HS-5 (cell line): ENCODE data around the gene HHEX.
"Not testable (repeated sequence)": the region's sequence is repeated elsewhere in the genome, so short reads cannot be mapped to it uniquely, and the experiment has no call there.

ENCODE experiments used
- DNase-seq: peaks from one replicate; pipeline ENCODE4 v3.0.0-alpha.2; 2012; ENCODE audit warnings: low read depth

Gene HHEX

GRCh38 chr10:92689663-92690210, at the start of gene HHEX:
TSS of gene HHEX (plus strand) at chr10:92689955. CDS start at chr10:92689987, 32 bp downstream.
- no peak for DNase-seq

GRCh38 chr10:92640107-92640506, 49.6 kb upstream of the HHEX start:
- DNase-seq = no peak

- no peak for DNase-seq
Measured at GRCh38 chr10:92641492-92641891, 48.3 kb upstream of the HHEX start.

- DNase-seq = no peak
Measured at GRCh38 chr10:92644921-92645320, 44.8 kb upstream of the HHEX start.

GRCh38 chr10:92650864-92651263, 38.9 kb upstream of the HHEX start:
- not testable (repeated sequence) for DNase-seq

- DNase-seq = no peak
Measured at GRCh38 chr10:92655426-92655825, 34.3 kb upstream of the HHEX start.

- no peak for DNase-seq
Measured at GRCh38 chr10:92656266-92656961, 33.3 kb upstream of the HHEX start.

GRCh38 chr10:92657024-92657423, 32.7 kb upstream of the HHEX start:
- no peak for DNase-seq

GRCh38 chr10:92662848-92663247, 26.9 kb upstream of the HHEX start:
- DNase-seq = no peak

GRCh38 chr10:92664322-92664721, 25.4 kb upstream of the HHEX start:
- no peak for DNase-seq

- DNase-seq = no peak
Measured at GRCh38 chr10:92667078-92667477, 22.7 kb upstream of the HHEX start.

GRCh38 chr10:92677708-92678107, 12.0 kb upstream of the HHEX start:
- DNase-seq = no peak

GRCh38 chr10:92678206-92678605, 11.5 kb upstream of the HHEX start:
- no peak for DNase-seq

- no peak for DNase-seq
Measured at GRCh38 chr10:92681306-92681834, 8.4 kb upstream of the HHEX start.

GRCh38 chr10:92688573-92688926, 1.2 kb upstream of the HHEX start:
- no peak for DNase-seq

- no peak for DNase-seq
Measured at GRCh38 chr10:92688927-92689662, 660 bp upstream of the HHEX start.

GRCh38 chr10:92690211-92690914, 608 bp downstream of the HHEX start:
- no peak for DNase-seq

GRCh38 chr10:92690915-92691590, 1.3 kb downstream of the HHEX start:
- DNase-seq = no peak

- no peak for DNase-seq
Measured at GRCh38 chr10:92691591-92692079, 1.9 kb downstream of the HHEX start.

- no peak for DNase-seq
Measured at GRCh38 chr10:92692080-92692671, 2.4 kb downstream of the HHEX start.
